Measurements from ENCODE around the gene KCNK16. TPM values are rescaled to one million over a fixed set of nuclear protein-coding genes. Genes with fewer than 3 reads are reported as not detected.

The KCNK16 gene
- total RNA-seq, 1 donor from 2014 or later = not detected

GRCh38 chr6:39276379-39276995 lies 46.0 kb downstream of the KCNK16 start:
- no peaks in the 10 kb centered on the region for H3K36me3 ChIP-seq (ENCODE audit: control insufficient read depth, insufficient read depth, low read length)
- H3K4me3 ChIP-seq (ENCODE audit: low read depth, low read length) = no peak overlapping the region
- TF ChIP-seq CTCF (IDR thresholded peaks at IDR 0.05; ENCODE audit: insufficient read depth, low read length, poor library complexity, severe bottlenecking) = no peak
- no peak for DNase-seq (ENCODE audit: low read depth)
- no peaks in the 10 kb centered on the region for H3K27me3 ChIP-seq (ENCODE audit: control insufficient read depth, insufficient read depth, low read length)

- no peaks in the 10 kb centered on the region for H3K36me3 ChIP-seq (ENCODE audit: control insufficient read depth, insufficient read depth, low read length)
- no peak for TF ChIP-seq CTCF (IDR thresholded peaks at IDR 0.05; ENCODE audit: insufficient read depth, low read length, poor library complexity, severe bottlenecking)
- no peaks in the 10 kb centered on the region for H3K27me3 ChIP-seq (ENCODE audit: control insufficient read depth, insufficient read depth, low read length)
- H3K4me3 ChIP-seq (ENCODE audit: low read depth, low read length) = no peak overlapping the region
- DNase-seq (ENCODE audit: low read depth) = no peak
Measured at GRCh38 chr6:39274903-39275302, 47.6 kb downstream of the KCNK16 start.

- Histone ChIP-seq H3K27me3 (ENCODE audit: control insufficient read depth, insufficient read depth, low read length) (no peaks in the 10 kb centered on the region), H3K4me3 (ENCODE audit: low read depth, low read length) (no peak overlapping the region), H3K36me3 (ENCODE audit: control insufficient read depth, insufficient read depth, low read length) (no peaks in the 10 kb centered on the region)
- TF ChIP-seq CTCF (IDR thresholded peaks at IDR 0.05; ENCODE audit: insufficient read depth, low read length, poor library complexity, severe bottlenecking) = no peak
- no peak for DNase-seq (ENCODE audit: low read depth)
Measured at GRCh38 chr6:39274471-39274870, 48.0 kb downstream of the KCNK16 start.

GRCh38 chr6:39273406-39273821 lies 49.1 kb downstream of the KCNK16 start:
- no peaks in the 10 kb centered on the region for H3K27me3 ChIP-seq (ENCODE audit: control insufficient read depth, insufficient read depth, low read length)
- H3K4me3 ChIP-seq (ENCODE audit: low read depth, low read length) = no peak overlapping the region
- no peaks in the 10 kb centered on the region for H3K36me3 ChIP-seq (ENCODE audit: control insufficient read depth, insufficient read depth, low read length)
- DNase-seq (ENCODE audit: low read depth) = peak; percentile 34
- TF ChIP-seq CTCF (IDR thresholded peaks at IDR 0.05; ENCODE audit: insufficient read depth, low read length, poor library complexity, severe bottlenecking) = no peak

GRCh38 chr6:39269961-39270360 lies 52.5 kb downstream of the KCNK16 start:
- DNase-seq (ENCODE audit: low read depth) = no peak

More at GRCh38 chr6:39269961-39270360, 52.5 kb downstream of the KCNK16 start:
- Histone ChIP-seq H3K36me3 (ENCODE audit: control insufficient read depth, insufficient read depth, low read length) (no peaks in the 10 kb centered on the region), H3K27me3 (ENCODE audit: control insufficient read depth, insufficient read depth, low read length) (no peaks in the 10 kb centered on the region), H3K4me3 (ENCODE audit: low read depth, low read length) (no peak overlapping the region)
- TF ChIP-seq CTCF (IDR thresholded peaks at IDR 0.05; ENCODE audit: insufficient read depth, low read length, poor library complexity, severe bottlenecking) = no peak
